Neural cell (in vitro differentiated cells): Measurements from ENCODE around the gene WRAP73. TPM values are rescaled to one million over a fixed set of nuclear protein-coding genes. Genes with fewer than 3 reads are reported as not detected.

Experiments used
- H2AFZ ChIP-seq: fragments of 200-600, 300-800 bp; sonication (generic), shearing (Covaris generic); 2 replicates; pipeline ENCODE4 v1.6.0; 2014; ENCODE audit warnings: low read depth, mild to moderate bottlenecking, antibody characterized with exemption, low read length, moderate library complexity
- H3F3A ChIP-seq: fragments of 200-600 bp; shearing (Covaris generic); 2 replicates; pipeline ENCODE4 v1.6.1; 2016; ENCODE audit warnings: mild to moderate bottlenecking, moderate library complexity, mixed read lengths, antibody characterized with exemption, low read length; ENCODE audit not compliant: insufficient read depth, poor library complexity, severe bottlenecking
- H3K27ac ChIP-seq: fragments of 200-600, 300-800 bp; sonication (generic), shearing (Covaris generic); 2 replicates; pipeline ENCODE4 v1.5.1; 2014; ENCODE audit warnings: mild to moderate bottlenecking, low read length, moderate library complexity
- H3K27me3 ChIP-seq: fragments of 300-800, 200-600 bp; sonication (generic), shearing (Covaris generic); 2 replicates; pipeline ENCODE4 v1.6.0; 2014; ENCODE audit warnings: mild to moderate bottlenecking, low read depth, low read length, moderate library complexity; ENCODE audit not compliant: insufficient read depth
- H3K36me3 ChIP-seq: fragments of 300-800, 200-600 bp; sonication (generic), shearing (Covaris generic); 2 replicates; pipeline ENCODE4 v1.5.1; 2014; ENCODE audit warnings: mild to moderate bottlenecking, antibody characterized with exemption, low read length, moderate library complexity; ENCODE audit not compliant: insufficient read depth
- H3K4me2 ChIP-seq: fragments of 300-800, 200-600 bp; sonication (generic), shearing (Covaris generic); 2 replicates; pipeline ENCODE4 v1.6.0; 2014; ENCODE audit warnings: mild to moderate bottlenecking, low read length
- H3K4me3 ChIP-seq: fragments of 300-800, 200-600 bp; sonication (generic), shearing (Covaris generic); 2 replicates; pipeline ENCODE4 v1.5.1; 2014; ENCODE audit warnings: mild to moderate bottlenecking, low read length, moderate library complexity
- H3K79me2 ChIP-seq: fragments of 200-600 bp; shearing (Covaris generic); replicated peaks from 2 replicates; pipeline ENCODE4 v1.6.0; 2014; ENCODE audit warnings: mild to moderate bottlenecking, low read length, moderate library complexity; ENCODE audit not compliant: insufficient read depth
- H3K9ac ChIP-seq: fragments of 300-800, 200-600 bp; sonication (generic), shearing (Covaris generic); 2 replicates; pipeline ENCODE4 v1.6.1; 2016; ENCODE audit warnings: mild to moderate bottlenecking, low read length, mixed read lengths
- H3K9me2 ChIP-seq: fragments of 200-600 bp; shearing (Covaris generic); 2 replicates; pipeline ENCODE4 v1.6.1; 2016; ENCODE audit warnings: mild to moderate bottlenecking, low read length, mixed read lengths; ENCODE audit not compliant: insufficient read depth
- H3K9me3 ChIP-seq: fragments of 200-600, 300-800 bp; sonication (generic), shearing (Covaris generic); 2 replicates; pipeline ENCODE4 v1.6.1; 2016; ENCODE audit warnings: mild to moderate bottlenecking, mixed run types, low read length, moderate library complexity, mixed read lengths
- H4K20me1 ChIP-seq: fragments of 200-600 bp; shearing (Covaris generic); 2 replicates; pipeline ENCODE4 v1.6.1; 2016; ENCODE audit warnings: mild to moderate bottlenecking, mixed run types; ENCODE audit not compliant: insufficient read depth
- EP300 ChIP-seq: fragments of 450-650 bp; conservative IDR thresholded peaks from 2 replicates; pipeline ENCODE4 v1.6.1; 2014; ENCODE audit warnings: antibody characterized with exemption, mild to moderate bottlenecking, moderate library complexity; ENCODE audit not compliant: poor library complexity, severe bottlenecking
- EZH2 ChIP-seq: fragments of 200-600, 300-800 bp; shearing (Covaris generic), sonication (generic); IDR thresholded peaks from 2 replicates; pipeline ENCODE4 v1.6.1; 2014; ENCODE audit warnings: antibody characterized with exemption, low read length, borderline replicate concordance, mild to moderate bottlenecking; ENCODE audit not compliant: insufficient read depth, poor library complexity, severe bottlenecking
- MXI1 ChIP-seq: fragments of 450-650 bp; conservative IDR thresholded peaks from 2 replicates; pipeline ENCODE4 v1.6.1; 2014; ENCODE audit warnings: antibody characterized with exemption, mild to moderate bottlenecking; ENCODE audit not compliant: poor library complexity, severe bottlenecking
- polyA plus RNA-seq: library from polyadenylated mRNA; depleted of rRNA; stranded (reverse); fragments of >200 nt; gene quantifications from 2 replicates; pipeline ENCODE4 v1.2.3, GENCODE V29; 2014
- TF ChIP-seq, protein P1 (sequence below): fragments of 450-650 bp; IDR thresholded peaks from 2 replicates; pipeline ENCODE4 v1.5.1; 2014; ENCODE audit warnings: antibody characterized with exemption, mild to moderate bottlenecking, moderate library complexity; ENCODE audit not compliant: poor library complexity, severe bottlenecking
- TF ChIP-seq, protein P2 (sequence below): IDR thresholded peaks from 2 replicates; pipeline ENCODE4 v1.6.1; 2012; ENCODE audit warnings: borderline replicate concordance

WRAP73 gene
- polyA plus RNA-seq, 1 donor from 2014 or later = 32.9 TPM

DNA sequence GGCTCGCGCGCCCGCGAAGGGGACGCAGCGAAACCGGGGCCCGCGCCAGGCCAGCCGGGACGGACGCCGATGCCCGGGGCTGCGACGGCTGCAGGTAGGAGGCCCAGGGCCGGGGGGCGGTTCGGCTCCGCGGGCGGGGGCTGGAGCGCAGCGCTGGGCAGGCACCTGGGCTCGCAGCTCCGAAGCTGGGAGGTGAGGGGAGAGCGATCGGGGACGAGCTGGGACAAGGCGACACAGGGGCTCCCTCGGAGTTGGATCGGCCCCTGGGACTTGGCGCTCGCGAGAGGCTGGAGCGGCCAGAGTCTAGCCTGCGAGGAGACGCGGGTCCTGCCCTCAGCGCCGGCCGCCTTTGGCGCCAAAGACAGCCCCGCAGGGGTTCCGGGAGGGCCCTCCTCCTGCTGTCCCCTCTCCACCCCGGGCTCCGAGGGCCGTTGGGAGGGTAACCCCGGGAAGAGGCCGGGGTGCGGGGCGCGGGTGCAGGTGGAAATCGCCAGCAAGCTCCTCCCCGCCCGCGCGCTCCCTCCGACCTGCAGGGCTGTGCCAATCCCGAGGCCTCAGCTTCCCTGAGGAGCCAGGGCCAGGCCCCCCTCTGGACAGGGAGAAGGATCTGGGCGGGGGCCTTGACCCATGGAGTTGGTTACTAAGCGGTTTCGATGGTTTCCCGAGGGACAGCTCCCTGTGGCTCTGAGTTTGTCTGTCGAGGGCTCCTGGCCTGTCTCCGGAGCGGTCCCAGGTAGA lies 2.8 kb upstream of the WRAP73 start:
- H3K4me2 ChIP-seq = no peak overlapping the region

DNA sequence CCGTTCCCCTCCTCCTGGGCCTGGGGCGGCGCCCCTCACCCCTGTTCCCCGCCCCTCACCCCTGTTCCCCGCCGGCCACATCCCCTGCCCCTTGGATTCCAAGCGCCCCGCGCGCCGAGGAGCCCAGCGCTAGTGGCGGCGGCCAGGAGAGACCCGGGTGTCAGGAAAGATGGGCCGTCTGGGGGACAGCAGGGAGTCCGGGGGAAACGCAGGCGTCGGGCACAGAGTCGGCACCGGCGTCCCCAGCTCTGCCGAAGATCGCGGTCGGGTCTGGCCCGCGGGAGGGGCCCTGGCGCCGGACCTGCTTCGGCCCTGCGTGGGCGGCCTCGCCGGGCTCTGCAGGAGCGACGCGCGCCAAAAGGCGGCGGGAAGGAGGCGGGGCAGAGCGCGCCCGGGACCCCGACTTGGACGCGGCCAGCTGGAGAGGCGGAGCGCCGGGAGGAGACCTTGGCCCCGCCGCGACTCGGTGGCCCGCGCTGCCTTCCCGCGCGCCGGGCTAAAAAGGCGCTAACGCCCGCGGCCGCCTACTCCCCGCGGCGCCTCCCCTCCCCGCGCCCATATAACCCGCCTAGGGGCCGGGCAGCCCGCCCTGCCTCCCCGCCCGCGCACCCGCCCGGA lies 2.1 kb upstream of the WRAP73 start, which contains the start of gene TP73:
TSS of gene TP73 (plus strand) at position 587 of the 618 bp plus-strand sequence. CDS start 29,850 bp downstream, outside the sequence.
- no peaks in the 10 kb centered on the region for H3F3A ChIP-seq
- peaks cover 50% of the 10 kb centered on the region for H3K27me3 ChIP-seq
- H3K4me2 ChIP-seq = no peak within 1 kb of the TSS
- no peak within 1 kb of the TSS for H2AFZ ChIP-seq
- no peak for TF ChIP-seq MXI1
- no peak within 1 kb of the TSS for H3K9ac ChIP-seq
- no peak within 1 kb of the TSS for H3K27ac ChIP-seq
- H4K20me1 ChIP-seq = no peaks in the 10 kb centered on the region
- no peaks in the 10 kb centered on the region for H3K36me3 ChIP-seq
- peaks cover 4% of the 10 kb centered on the region for H3K79me2 ChIP-seq
- peak within 1 kb of the TSS; percentile 45 for H3K4me3 ChIP-seq
- no peaks in the 10 kb centered on the region for H3K9me3 ChIP-seq
- no peaks in the 10 kb centered on the region for H3K9me2 ChIP-seq

More for the DNA sequence above, 2.8 kb upstream of the WRAP73 start:
- peaks cover 50% of the 10 kb centered on the region for H3K27me3 ChIP-seq
- H3K79me2 ChIP-seq = peaks cover 4% of the 10 kb centered on the region
- H4K20me1 ChIP-seq = no peaks in the 10 kb centered on the region
- peak overlapping the region; percentile 38 for H3K4me3 ChIP-seq
- no peak overlapping the region for H3K9ac ChIP-seq
- no peaks in the 10 kb centered on the region for H3K36me3 ChIP-seq
- H2AFZ ChIP-seq = no peak overlapping the region
- no peak for TF ChIP-seq EP300
- TF ChIP-seq, protein P1, sequence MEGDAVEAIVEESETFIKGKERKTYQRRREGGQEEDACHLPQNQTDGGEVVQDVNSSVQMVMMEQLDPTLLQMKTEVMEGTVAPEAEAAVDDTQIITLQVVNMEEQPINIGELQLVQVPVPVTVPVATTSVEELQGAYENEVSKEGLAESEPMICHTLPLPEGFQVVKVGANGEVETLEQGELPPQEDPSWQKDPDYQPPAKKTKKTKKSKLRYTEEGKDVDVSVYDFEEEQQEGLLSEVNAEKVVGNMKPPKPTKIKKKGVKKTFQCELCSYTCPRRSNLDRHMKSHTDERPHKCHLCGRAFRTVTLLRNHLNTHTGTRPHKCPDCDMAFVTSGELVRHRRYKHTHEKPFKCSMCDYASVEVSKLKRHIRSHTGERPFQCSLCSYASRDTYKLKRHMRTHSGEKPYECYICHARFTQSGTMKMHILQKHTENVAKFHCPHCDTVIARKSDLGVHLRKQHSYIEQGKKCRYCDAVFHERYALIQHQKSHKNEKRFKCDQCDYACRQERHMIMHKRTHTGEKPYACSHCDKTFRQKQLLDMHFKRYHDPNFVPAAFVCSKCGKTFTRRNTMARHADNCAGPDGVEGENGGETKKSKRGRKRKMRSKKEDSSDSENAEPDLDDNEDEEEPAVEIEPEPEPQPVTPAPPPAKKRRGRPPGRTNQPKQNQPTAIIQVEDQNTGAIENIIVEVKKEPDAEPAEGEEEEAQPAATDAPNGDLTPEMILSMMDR = no peak
- TF ChIP-seq EZH2 = peak; percentile 89
- TF ChIP-seq, protein P2, sequence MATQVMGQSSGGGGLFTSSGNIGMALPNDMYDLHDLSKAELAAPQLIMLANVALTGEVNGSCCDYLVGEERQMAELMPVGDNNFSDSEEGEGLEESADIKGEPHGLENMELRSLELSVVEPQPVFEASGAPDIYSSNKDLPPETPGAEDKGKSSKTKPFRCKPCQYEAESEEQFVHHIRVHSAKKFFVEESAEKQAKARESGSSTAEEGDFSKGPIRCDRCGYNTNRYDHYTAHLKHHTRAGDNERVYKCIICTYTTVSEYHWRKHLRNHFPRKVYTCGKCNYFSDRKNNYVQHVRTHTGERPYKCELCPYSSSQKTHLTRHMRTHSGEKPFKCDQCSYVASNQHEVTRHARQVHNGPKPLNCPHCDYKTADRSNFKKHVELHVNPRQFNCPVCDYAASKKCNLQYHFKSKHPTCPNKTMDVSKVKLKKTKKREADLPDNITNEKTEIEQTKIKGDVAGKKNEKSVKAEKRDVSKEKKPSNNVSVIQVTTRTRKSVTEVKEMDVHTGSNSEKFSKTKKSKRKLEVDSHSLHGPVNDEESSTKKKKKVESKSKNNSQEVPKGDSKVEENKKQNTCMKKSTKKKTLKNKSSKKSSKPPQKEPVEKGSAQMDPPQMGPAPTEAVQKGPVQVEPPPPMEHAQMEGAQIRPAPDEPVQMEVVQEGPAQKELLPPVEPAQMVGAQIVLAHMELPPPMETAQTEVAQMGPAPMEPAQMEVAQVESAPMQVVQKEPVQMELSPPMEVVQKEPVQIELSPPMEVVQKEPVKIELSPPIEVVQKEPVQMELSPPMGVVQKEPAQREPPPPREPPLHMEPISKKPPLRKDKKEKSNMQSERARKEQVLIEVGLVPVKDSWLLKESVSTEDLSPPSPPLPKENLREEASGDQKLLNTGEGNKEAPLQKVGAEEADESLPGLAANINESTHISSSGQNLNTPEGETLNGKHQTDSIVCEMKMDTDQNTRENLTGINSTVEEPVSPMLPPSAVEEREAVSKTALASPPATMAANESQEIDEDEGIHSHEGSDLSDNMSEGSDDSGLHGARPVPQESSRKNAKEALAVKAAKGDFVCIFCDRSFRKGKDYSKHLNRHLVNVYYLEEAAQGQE = no peak
- H3F3A ChIP-seq = no peaks in the 10 kb centered on the region
- no peaks in the 10 kb centered on the region for H3K9me2 ChIP-seq
- no peak overlapping the region for H3K27ac ChIP-seq
- H3K9me3 ChIP-seq = no peaks in the 10 kb centered on the region
